Measurements from ENCODE around the gene DCDC1.

DCDC1 gene

DNA sequence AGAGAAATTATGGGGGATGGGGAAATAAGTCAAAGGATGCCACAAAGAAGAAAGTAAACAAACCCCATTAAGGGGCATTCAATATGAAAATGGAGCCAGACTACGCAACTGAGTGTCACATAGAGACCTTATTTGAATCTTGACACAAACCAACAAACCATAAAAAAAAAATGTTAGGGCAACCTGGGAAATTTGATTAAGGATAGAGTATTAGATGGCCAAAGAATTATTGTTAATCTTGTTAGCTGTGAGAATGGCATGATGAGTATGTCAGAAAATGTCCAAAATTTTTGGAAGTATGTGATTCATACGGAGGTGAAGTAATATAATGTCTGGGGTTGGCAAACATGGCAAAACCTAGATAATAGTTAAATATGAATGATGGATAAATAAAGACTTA, 461.3 kb downstream of the DCDC1 start:
- no peak for DNase-seq (ENCODE audit: low read depth)

DNA sequence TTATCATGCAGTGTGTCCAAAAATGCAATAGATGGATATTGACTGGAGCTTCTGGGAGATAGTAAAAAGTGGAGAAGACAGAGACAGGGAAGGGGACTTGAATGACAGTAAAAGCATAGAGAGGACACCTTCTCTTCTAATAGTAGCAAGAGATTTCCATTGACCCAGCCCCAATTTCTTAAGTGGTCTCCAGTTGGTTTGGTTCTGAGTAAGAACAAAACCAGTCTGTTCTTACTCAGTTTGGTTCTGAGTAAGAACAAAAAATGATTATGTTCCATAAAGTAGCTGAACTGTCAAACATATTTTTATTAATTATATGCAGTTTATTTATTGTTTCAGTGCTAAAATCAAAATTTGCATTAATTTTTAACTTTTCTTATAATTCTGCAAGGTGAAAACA, 466.6 kb downstream of the DCDC1 start:
- DNase-seq (ENCODE audit: low read depth), result no peak

DNA sequence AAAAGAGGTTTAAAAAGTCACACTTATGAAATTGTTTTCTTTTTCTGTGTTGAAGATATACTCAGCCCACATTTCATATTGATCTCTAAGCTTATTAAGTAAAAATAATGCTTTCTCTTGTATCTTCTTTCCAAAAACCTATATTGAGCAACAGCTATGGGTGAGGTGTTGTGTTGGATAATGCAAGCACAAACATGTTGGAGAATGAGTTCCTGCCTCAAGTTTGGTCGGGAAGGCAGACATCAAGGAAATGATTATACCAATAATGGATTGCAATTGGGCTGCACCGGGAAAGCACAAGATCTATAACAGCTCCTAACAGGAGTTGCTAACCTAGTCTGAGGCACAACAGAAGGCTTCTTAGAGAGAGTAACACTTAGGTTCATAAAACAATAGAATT, 474.5 kb downstream of the DCDC1 start:
- DNase-seq (ENCODE audit: low read depth), result no peak

DNA sequence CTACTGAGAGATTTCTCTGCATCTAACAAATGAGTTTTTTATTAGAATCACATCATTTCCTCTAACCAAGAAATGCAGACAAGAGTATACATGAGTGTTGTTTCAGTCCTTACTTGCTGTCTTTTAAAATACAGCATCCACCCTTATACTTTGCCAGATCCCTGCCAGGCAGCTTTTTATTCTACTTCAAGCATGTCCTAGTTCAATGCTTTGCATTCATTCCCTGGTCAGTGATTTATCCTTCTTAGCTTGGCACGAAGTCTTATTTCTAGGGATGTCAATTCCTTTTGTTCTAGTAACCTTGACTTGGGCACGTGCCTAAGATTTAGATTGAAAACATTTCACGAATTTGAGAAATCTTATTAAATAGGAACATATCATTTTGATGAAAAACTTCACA, 476.2 kb downstream of the DCDC1 start:
- DNase-seq (ENCODE audit: low read depth), result no peak

- peak; percentile 3 for DNase-seq (ENCODE audit: low read depth)
Observed at GRCh38 chr11:30889143-30889794, 480.3 kb downstream of the DCDC1 start.

GRCh38 chr11:30879322-30880005, 490.1 kb downstream of the DCDC1 start:
- no peak for DNase-seq (ENCODE audit: low read depth)

DNA sequence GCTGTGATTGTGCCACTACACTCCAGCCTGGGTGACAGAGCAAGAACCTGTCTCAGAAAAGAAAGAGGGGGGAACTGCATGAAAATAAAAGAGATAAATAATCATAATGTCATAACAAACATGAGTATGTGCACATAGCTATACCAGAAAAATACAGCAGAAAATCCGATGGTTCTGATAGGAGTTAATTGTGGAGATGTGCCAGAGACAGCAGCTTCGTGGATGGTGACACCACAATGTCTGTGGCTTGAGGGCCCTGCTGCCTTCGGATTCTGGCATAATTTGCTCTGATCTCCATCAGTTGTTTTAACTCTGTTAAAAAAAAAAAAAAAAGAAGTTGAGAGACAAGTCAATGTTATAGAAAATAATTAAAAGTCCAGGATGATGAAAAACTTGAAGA, 491.1 kb downstream of the DCDC1 start:
- no peak for DNase-seq (ENCODE audit: low read depth)

- DNase-seq (ENCODE audit: low read depth), result no peak
Observed at GRCh38 chr11:30876663-30877396, 492.7 kb downstream of the DCDC1 start.

GRCh38 chr11:30876228-30876627, 493.3 kb downstream of the DCDC1 start:
- DNase-seq (ENCODE audit: low read depth), result no peak

DNA sequence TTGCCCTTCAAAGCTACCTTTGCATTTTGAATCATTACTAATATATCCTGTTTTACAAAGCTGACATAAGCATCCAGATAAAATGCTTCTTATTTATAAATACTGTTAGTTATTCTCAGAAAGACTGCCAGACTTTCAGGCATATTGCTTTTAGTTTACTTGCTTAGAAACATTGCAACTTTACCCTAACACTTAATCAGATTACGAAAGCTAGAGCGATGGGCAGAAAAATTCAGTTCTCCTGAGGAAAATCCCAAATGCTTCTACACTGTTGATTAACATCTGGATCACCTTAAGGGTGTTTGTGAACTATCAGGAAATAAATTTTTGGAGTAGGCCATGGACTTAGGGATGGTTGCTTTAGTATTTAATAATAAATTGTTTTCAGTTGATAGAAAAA, 493.7 kb downstream of the DCDC1 start:
- no peak for DNase-seq (ENCODE audit: low read depth)

- DNase-seq (ENCODE audit: low read depth), result no peak
Observed at GRCh38 chr11:30873924-30874610, 495.5 kb downstream of the DCDC1 start.

GRCh38 chr11:30868626-30869081, 500.9 kb downstream of the DCDC1 start:
- no peak for DNase-seq (ENCODE audit: low read depth)

DNA sequence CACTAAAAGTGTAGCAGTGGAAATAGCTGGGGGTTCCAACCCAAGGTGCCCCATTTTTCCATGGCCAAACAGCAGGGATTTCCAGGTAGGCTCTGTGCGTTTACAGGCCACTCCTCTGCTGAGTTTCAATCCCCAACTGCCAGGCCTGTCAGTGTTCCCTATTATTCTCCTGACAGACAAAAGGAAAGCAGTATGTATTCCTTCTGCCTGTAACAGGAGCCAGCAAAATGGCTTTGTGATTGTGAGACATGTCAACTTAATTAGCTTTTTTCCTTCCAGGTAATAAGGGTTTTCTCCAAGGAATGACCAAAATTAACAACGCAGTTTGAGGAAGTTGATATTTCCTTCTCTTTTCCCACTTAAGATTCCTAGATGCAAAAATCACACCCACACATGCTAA, 506.3 kb downstream of the DCDC1 start:
- no peak for DNase-seq (ENCODE audit: low read depth)

- DNase-seq (ENCODE audit: low read depth), result no peak
Observed at GRCh38 chr11:30861531-30861930, 508.0 kb downstream of the DCDC1 start.

- DNase-seq (ENCODE audit: low read depth), result no peak
Observed at GRCh38 chr11:30861064-30861463, 508.5 kb downstream of the DCDC1 start.

- DNase-seq (ENCODE audit: low read depth), result no peak
Observed at GRCh38 chr11:30860146-30860545, 509.4 kb downstream of the DCDC1 start.

GRCh38 chr11:30859669-30860068, 509.9 kb downstream of the DCDC1 start:
- no peak for DNase-seq (ENCODE audit: low read depth)

- DNase-seq (ENCODE audit: low read depth), result peak; percentile 25
Observed at GRCh38 chr11:30855383-30856006, 514.0 kb downstream of the DCDC1 start.

DNA sequence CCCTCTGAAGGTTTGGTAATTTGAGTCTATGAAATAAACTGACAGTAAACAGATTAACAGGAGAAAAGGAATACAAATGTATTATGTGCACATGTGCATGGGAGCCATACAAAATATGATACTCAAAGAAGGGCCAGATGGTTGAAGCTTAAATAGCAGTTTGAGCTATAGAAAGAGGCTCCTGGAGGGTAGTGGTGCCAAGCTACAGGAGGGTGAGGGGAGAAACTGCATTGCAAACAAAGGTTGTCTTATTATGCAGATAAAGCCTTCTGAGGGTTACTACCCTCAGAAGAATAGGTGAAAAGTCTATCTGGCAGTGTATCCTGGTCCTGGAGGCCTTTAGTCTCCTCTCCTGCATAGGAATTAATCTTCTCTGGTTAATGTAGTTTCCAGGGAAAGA, 516.1 kb downstream of the DCDC1 start:
- DNase-seq (ENCODE audit: low read depth), result no peak

DNA sequence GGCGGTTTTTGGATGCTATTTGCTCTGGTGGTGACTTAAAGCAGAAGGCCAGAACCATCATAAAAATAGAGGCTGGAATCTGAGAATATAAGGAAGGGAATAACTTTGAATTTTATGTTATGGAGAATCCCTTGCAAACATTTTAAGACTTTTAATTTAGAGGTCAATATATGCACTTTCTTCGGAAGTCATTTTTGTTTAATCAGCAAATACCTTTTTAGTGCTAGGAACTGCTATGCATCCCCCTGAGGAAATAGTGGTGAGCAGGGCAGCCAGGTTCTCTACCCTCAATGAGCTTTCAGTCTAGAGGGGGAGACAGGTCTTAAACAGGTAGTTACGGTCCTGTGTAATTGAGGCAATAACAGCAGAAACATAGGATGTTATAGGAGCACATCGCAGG, 516.9 kb downstream of the DCDC1 start:
- no peak for DNase-seq (ENCODE audit: low read depth)

DNA sequence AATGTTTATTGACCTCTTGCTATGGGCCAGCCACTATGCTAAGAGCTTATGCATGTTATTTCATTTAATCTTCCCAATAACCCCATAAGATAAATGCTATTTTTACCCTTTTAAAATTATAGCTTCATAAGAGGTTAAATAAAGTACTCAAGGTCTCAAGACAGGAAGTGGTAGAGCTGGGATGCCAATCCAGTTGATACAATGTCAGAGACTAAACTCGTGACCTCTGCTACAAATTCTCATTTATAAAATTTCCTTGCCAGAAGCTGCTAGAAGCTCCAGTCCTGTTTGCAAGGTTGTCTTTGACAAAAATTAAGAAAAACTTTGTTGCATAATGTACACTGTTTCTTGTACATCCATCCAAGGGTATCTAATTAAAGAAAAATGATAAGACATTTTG, 517.4 kb downstream of the DCDC1 start:
- no peak for DNase-seq (ENCODE audit: low read depth)

GRCh38 chr11:30837252-30837651, 532.3 kb downstream of the DCDC1 start:
- no peak for DNase-seq (ENCODE audit: low read depth)
